H1 (cell line): ENCODE measurements around the gene STRN4.

Source experiments
- CTCF ChIP-seq, 3 experiments: IDR thresholded peaks; 1 replicate in 2 of 3; 2 replicates in 1 of 3; pipeline versions ENCODE4 v1.5.1 to v1.6.1; 2011; ENCODE audit warnings: low read length in 3 of 3, mild to moderate bottlenecking in 3 of 3, inconsistent platforms in 2 of 3, low read depth in 1 of 3, moderate library complexity in 1 of 3; ENCODE audit not compliant: insufficient read depth in 1 of 3; ENCODE audit errors: control extremely low read depth in 1 of 3
- GABPA ChIP-seq: IDR thresholded peaks from 2 replicates; pipeline ENCODE4 v1.6.1; 2011; ENCODE audit warnings: mild to moderate bottlenecking, low read length, moderate library complexity, borderline replicate concordance; ENCODE audit not compliant: insufficient read depth
- MAFK ChIP-seq: IDR thresholded peaks from 2 replicates; pipeline ENCODE4 v1.6.1; 2012; ENCODE audit warnings: low read depth, mild to moderate bottlenecking, improper control_type of control experiment, low read length
- MAX ChIP-seq: IDR thresholded peaks from 2 replicates; pipeline ENCODE4 v1.6.1; 2012; ENCODE audit warnings: inconsistent platforms
- POLR2A ChIP-seq, 2 experiments: IDR thresholded peaks; 1 replicate in 1 of 2; 2 replicates in 1 of 2; pipeline ENCODE4 v1.6.1; 2011; ENCODE audit warnings: low read depth in 2 of 2, low read length in 2 of 2, mild to moderate bottlenecking in 2 of 2; ENCODE audit errors: control extremely low read depth in 1 of 2
- POLR2AphosphoS5 ChIP-seq: IDR thresholded peaks from 2 replicates; pipeline ENCODE4 v1.6.1; 2011; ENCODE audit warnings: low read depth, low read length
- TAF1 ChIP-seq: IDR thresholded peaks from 2 replicates; pipeline ENCODE4 v1.6.1; 2011; ENCODE audit warnings: mild to moderate bottlenecking, low read depth, low read length

- TF ChIP-seq POLR2A (IDR thresholded peaks at IDR 0.05; ENCODE audit: control extremely low read depth in 1 of 2, low read depth in 2 of 2, low read length in 2 of 2) (peak; percentile 2 to 43; a peak in 2 of 3 replicates), CTCF (IDR thresholded peaks at IDR 0.05; ENCODE audit: control extremely low read depth in 1 of 3, insufficient read depth in 1 of 3, low read depth in 1 of 3, low read length in 3 of 3) (no peak), MAX (peak; percentile 55), GABPA (no peak), POLR2AphosphoS5 (no peak), TAF1 (0 out of 2 replicates have a peak, but pooled peaks have one; percentile 8), MAFK (no peak)
These were observed 41.3 kb upstream of the STRN4 start for GRCh38 chr19:46787331-46788261.
